Tongue (tissue), 2 donors: Measurements from ENCODE around the gene TSPAN13. TPM values are rescaled to one million over a fixed set of nuclear protein-coding genes. Genes with fewer than 3 reads are reported as not detected.

Source experiments
- DNase-seq: peaks from one replicate; pipeline ENCODE4 v3.0.0-alpha.2; 2015
- total RNA-seq: library from RNA; depleted of rRNA; stranded (reverse); fragments of >200 nt; gene quantifications from one replicate; pipeline ENCODE4 v1.2.3, GENCODE V29; 2014

The TSPAN13 gene
- total RNA-seq, 1 donor from 2014 or later: 33.8 TPM

GRCh38 chr7:16812542-16813231 is 59.1 kb downstream of the TSPAN13 start:
- no peak for DNase-seq

- DNase-seq: no peak
Observed at GRCh38 chr7:16813232-16813616, 59.7 kb downstream of the TSPAN13 start.

GRCh38 chr7:16815001-16815400 is 61.4 kb downstream of the TSPAN13 start:
- no peak for DNase-seq

- DNase-seq: no peak
Observed at GRCh38 chr7:16816824-16817223, 63.3 kb downstream of the TSPAN13 start.

GRCh38 chr7:16817536-16817935 is 64.0 kb downstream of the TSPAN13 start:
- no peak for DNase-seq

- DNase-seq: no peak
Observed at GRCh38 chr7:16818732-16819131, 65.2 kb downstream of the TSPAN13 start.

GRCh38 chr7:16822029-16822428 is 68.5 kb downstream of the TSPAN13 start:
- no peak for DNase-seq

- DNase-seq: no peak
Observed at GRCh38 chr7:16826060-16826459, 72.5 kb downstream of the TSPAN13 start.

- no peak for DNase-seq
Observed at GRCh38 chr7:16833373-16833772, 79.8 kb downstream of the TSPAN13 start.

Other genes starting within 250 kb of the TSPAN13 start
- gene LRRC72, start 226.9 kb upstream of the TSPAN13 start, total RNA-seq: not detected
- 33.5 TPM for gene ANKMY2, start 108.0 kb upstream of the TSPAN13 start, total RNA-seq
- 210 TPM for gene BZW2, start 107.6 kb upstream of the TSPAN13 start, total RNA-seq
- gene AGR2, start 51.2 kb downstream of the TSPAN13 start, total RNA-seq: 73.1 TPM
- gene AGR3, start 128.2 kb downstream of the TSPAN13 start, total RNA-seq: 4.9 TPM